Skin epidermis (tissue), 12 donors: ENCODE results near the gene NCOA6.

Experiments
- H3K27ac ChIP-seq, 21 experiments: fragments of 200-600 bp; sonication (generic) in 11 of 21; one replicate each; pipeline ENCODE4 v1.5.0; 2020; ENCODE audit warnings: mild to moderate bottlenecking in 3 of 21, inconsistent platforms in 2 of 21, moderate library complexity in 2 of 21
- H3K4me3 ChIP-seq, 7 experiments: fragments of 200-600 bp; sonication (generic) in 2 of 7; one replicate each; pipeline ENCODE4 v1.5.0; 2020; ENCODE audit warnings: inconsistent platforms in 2 of 7, mild to moderate bottlenecking in 2 of 7, moderate library complexity in 1 of 7

NCOA6 gene

GRCh38 chr20:34675993-34676641 is 149.3 kb downstream of the NCOA6 start:
- Histone ChIP-seq H3K4me3 (peak overlapping the region; percentile 65 to 87 (median 77)), H3K27ac (peak overlapping the region in 18 of 21 experiments; percentile 21 to 90 (median 86))

- Histone ChIP-seq H3K27ac (no peak overlapping the region), H3K4me3 (peak overlapping the region in 1 of 7 experiments; percentile 81)
Observed at GRCh38 chr20:34675561-34675960, 149.9 kb downstream of the NCOA6 start.

GRCh38 chr20:34673412-34673811 is 152.0 kb downstream of the NCOA6 start:
- H3K27ac ChIP-seq: no peak overlapping the region
- H3K4me3 ChIP-seq: no peak overlapping the region

GRCh38 chr20:34669094-34669493 is 156.4 kb downstream of the NCOA6 start:
- no peak overlapping the region for H3K27ac ChIP-seq
- H3K4me3 ChIP-seq: no peak overlapping the region
